Measurements from ENCODE around the gene TMX1.
"Not testable (repeated sequence)": the region's sequence is repeated elsewhere in the genome, so short reads cannot be mapped to it uniquely, and the experiment has no call there.

TMX1 gene

GRCh38 chr14:51219473-51220448 is 20.3 kb upstream of the TMX1 start:
- TF ChIP-seq CTCF (conservative IDR thresholded peaks at IDR 0.05; ENCODE audit: low read depth), result peak; percentile 77
- POLR2A ChIA-PET (ENCODE audit: low non-redundant PET), result interaction anchor here (0.7 kb wide), 1 partner anchor 256 kb away, joined by 4 read pairs; no protein-coding TSS in a partner anchor
- CTCF ChIA-PET, result interaction anchor here (0.6 to 1.1 kb wide), 3 partner anchors 126 to 633 kb away, joined by 3 to 4 read pairs (median 3); partner anchors contain the start of gene PYGL
- no peak overlapping the region for H3K27ac ChIP-seq
- peak; percentile 26 for DNase-seq (ENCODE audit: low spot score)

- DNase-seq (ENCODE audit: low spot score), result not testable (repeated sequence)
These were observed 16.6 kb upstream of the TMX1 start for GRCh38 chr14:51223463-51223862.

GRCh38 chr14:51224551-51224950 is 15.5 kb upstream of the TMX1 start:
- POLR2A ChIA-PET (ENCODE audit: low non-redundant PET), result no interaction called here

More at GRCh38 chr14:51223463-51223862, 16.6 kb upstream of the TMX1 start:
- H3K27ac ChIP-seq; POLR2A ChIA-PET (ENCODE audit: low non-redundant PET): not testable (repeated sequence)
- CTCF ChIA-PET, result interaction anchor here (0.7 kb wide), 1 partner anchor 264 kb away, joined by 3 read pairs; no protein-coding TSS in a partner anchor

GRCh38 chr14:51225751-51226150 is 14.3 kb upstream of the TMX1 start:
- no peak overlapping the region for H3K27ac ChIP-seq
- ChIA-PET CTCF (no interaction called here), POLR2A (ENCODE audit: low non-redundant PET) (no interaction called here)
- no peak for TF ChIP-seq CTCF (conservative IDR thresholded peaks at IDR 0.05; ENCODE audit: low read depth)
- no peak for DNase-seq (ENCODE audit: low spot score)

More at GRCh38 chr14:51224551-51224950, 15.5 kb upstream of the TMX1 start:
- TF ChIP-seq CTCF (conservative IDR thresholded peaks at IDR 0.05; ENCODE audit: low read depth), result no peak
- no peak overlapping the region for H3K27ac ChIP-seq
- no peak for DNase-seq (ENCODE audit: low spot score)
- CTCF ChIA-PET, result no interaction called here

GRCh38 chr14:51228391-51228790 is 11.7 kb upstream of the TMX1 start:
- ChIA-PET CTCF (no interaction called here), POLR2A (ENCODE audit: low non-redundant PET) (no interaction called here)
- TF ChIP-seq CTCF (conservative IDR thresholded peaks at IDR 0.05; ENCODE audit: low read depth), result no peak
- H3K27ac ChIP-seq, result no peak overlapping the region
- no peak for DNase-seq (ENCODE audit: low spot score)

DNA sequence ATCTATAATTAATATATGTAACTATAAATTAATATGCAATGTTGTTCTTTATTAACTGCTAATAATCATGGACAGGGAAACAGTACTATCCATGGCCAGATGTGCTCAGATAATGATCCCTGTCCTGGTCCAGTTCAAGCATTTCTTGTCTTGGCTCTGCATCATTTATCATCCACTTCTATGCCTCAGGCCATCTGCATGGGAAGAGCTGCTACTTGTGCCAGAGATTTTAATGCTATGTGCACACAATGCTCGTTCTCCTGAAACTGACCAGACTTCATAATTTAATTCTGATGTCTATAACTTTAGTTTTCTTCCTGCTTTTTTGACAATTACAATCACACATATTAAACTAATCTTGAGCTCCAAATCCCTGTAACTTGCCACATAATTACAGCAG is 11.2 kb upstream of the TMX1 start:
- no peak for TF ChIP-seq CTCF (conservative IDR thresholded peaks at IDR 0.05; ENCODE audit: low read depth)
- ChIA-PET POLR2A (ENCODE audit: low non-redundant PET) (no interaction called here), CTCF (no interaction called here)
- H3K27ac ChIP-seq, result no peak overlapping the region
- DNase-seq (ENCODE audit: low spot score), result no peak

- ChIA-PET POLR2A (ENCODE audit: low non-redundant PET) (no interaction called here), CTCF (no interaction called here)
- TF ChIP-seq CTCF (conservative IDR thresholded peaks at IDR 0.05; ENCODE audit: low read depth), result no peak
- peak; percentile 27 for DNase-seq (ENCODE audit: low spot score)
- H3K27ac ChIP-seq, result no peak overlapping the region
These were observed 3.7 kb upstream of the TMX1 start for GRCh38 chr14:51236314-51236713.
